OCI-LY7 (cell line): ENCODE results near the gene HLA-DOA.

ENCODE experiments used
- EZH2phosphoT487 ChIP-seq: fragments of 200-600 bp; sonication (generic); IDR thresholded peaks from 2 replicates; pipeline ENCODE4 v1.6.1; 2018; ENCODE audit warnings: low read depth, borderline replicate concordance, mild to moderate bottlenecking, mixed run types, antibody characterized with exemption, low read length, moderate library complexity, mixed read lengths
- TF ChIP-seq, protein P1 (sequence below): fragments of 200-600 bp; sonication (generic); conservative IDR thresholded peaks from 2 replicates; pipeline ENCODE4 v1.5.1; 2014; ENCODE audit warnings: mild to moderate bottlenecking, antibody characterized with exemption, low read length, moderate library complexity, mixed read lengths

DNA sequence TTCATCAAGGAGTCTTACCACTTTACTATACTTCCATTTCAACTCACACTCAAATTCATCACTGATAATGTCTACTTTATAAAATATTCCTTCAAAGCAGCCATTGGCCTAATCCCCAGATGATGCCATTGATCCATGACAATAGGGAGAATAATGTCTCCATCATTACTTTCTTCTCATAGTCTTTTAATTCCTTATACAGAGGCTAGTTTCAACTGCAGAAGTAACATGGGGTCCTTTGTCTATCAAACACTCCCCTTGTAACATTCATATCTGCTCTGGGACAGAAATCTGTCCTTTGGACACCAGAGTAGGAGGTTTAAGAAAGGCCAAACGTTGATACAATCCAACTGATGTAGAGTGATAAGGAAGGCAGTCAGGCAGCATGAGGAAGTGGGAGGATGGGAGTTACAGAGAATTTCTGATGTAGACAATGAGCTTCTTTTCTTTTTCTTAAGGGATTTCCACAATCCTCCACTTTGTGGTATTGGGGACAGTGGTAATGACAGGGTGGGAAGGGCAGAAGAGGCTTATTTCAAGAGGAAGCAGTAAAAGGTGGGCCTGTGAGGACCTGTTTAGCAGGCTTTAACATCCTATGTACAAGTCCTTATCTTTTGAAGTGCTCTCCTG lies 18.9 kb upstream of the HLA-DOA start:
- TF ChIP-seq, protein P1, sequence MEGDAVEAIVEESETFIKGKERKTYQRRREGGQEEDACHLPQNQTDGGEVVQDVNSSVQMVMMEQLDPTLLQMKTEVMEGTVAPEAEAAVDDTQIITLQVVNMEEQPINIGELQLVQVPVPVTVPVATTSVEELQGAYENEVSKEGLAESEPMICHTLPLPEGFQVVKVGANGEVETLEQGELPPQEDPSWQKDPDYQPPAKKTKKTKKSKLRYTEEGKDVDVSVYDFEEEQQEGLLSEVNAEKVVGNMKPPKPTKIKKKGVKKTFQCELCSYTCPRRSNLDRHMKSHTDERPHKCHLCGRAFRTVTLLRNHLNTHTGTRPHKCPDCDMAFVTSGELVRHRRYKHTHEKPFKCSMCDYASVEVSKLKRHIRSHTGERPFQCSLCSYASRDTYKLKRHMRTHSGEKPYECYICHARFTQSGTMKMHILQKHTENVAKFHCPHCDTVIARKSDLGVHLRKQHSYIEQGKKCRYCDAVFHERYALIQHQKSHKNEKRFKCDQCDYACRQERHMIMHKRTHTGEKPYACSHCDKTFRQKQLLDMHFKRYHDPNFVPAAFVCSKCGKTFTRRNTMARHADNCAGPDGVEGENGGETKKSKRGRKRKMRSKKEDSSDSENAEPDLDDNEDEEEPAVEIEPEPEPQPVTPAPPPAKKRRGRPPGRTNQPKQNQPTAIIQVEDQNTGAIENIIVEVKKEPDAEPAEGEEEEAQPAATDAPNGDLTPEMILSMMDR: no peak
- no peak for TF ChIP-seq EZH2phosphoT487
